HG03097 (cell line): Measurements from ENCODE around the gene MRPS35.

Experiments
- ATAC-seq: cut with Tn5 transposase; IDR thresholded peaks from one replicate; pipeline ENCODE4 v1.9.1; 2021; ENCODE audit not compliant: unreplicated experiment, low FRiP score

Gene MRPS35

GRCh38 chr12:27802936-27803335 lies 92.3 kb downstream of the MRPS35 start:
- ATAC-seq: no peak

DNA sequence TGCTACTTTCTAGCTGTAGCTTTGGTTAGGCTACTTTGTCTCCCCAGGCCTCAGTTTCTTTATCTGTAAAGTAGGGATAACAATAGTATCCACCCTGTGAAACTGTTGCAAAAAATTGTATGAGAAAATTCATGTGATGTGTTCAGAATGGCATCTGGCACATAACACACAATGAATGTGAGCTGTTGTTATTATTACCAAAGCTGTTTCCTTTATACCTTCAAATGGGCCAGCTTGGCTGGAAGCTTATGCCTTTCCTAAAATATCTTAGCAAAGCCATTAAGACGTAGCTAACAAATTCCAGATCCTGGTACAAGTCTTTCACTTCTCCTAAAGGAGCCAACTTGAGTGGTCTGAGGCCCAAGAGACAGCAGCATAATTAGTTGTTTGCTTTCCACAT lies 94.6 kb downstream of the MRPS35 start:
- no peak for ATAC-seq
